ENCODE measurements around the gene MYH14. TPM values are rescaled to one million over a fixed set of nuclear protein-coding genes. Genes with fewer than 3 reads are reported as not detected.
A peak's percentile ranks its signal among the peaks of the same experiment; 100 is the strongest.

Gene MYH14
- total RNA-seq, 6 donors from 2014 or later = 145 to 351 (median 208) TPM

DNA sequence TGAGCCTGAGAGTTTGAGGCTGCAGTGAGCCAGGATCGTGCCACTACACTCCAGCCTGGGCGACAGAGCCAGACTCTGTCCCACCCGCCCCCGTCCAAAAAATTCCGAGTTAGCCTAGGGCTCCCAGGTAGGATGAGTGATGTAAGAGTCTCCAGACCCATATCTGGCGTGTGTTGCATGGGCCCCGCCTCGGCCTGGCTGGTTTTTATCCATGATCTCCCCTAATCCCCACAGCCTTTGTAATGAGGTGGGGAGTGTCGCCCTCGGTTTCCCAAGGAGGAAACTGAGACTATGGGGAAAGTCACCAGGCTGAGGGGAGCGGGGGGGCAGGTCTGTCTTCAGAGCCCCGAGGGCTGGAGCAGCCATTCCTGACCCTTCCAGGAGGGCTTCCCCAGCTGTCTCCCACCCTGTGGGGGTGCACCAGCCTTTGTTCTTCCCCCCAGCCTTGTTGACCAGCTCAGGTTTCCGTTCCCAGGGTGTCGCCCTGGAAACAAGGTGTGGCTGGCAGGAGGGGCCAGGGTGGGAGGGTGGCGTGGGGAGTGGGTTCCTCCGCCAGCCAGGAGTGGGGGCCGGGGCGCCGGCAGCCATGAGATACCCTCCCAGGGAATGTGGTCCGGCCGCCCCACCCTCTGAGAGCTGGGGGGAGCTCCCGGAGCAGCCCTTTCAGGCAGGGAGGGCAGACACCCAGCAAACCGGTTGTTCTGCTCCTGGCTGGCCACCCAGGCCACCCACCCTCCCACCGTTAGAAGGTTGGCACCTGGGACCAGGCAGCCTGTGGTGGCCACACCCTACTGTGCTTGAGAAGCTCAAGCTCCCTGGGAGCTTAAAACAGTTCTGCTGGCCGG is 11.5 kb downstream of the MYH14 start:
- Histone ChIP-seq H3K4me3 (peak overlapping the region in 1 of 4 donors; percentile 15), H3K27ac (peak overlapping the region; percentile 79 to 85 (median 83)), H3K27me3 (no peaks in the 10 kb centered on the region), H3K4me1 (peaks cover 0 to 13% (median 8%) of the 10 kb centered on the region in 4 donors), H3K36me3 (peaks cover 0 to 25% (median 5%) of the 10 kb centered on the region in 4 donors), H3K9me3 (no peaks in the 10 kb centered on the region)
- DNase-seq = peak; percentile 92 to 95
- peak in 1 of 4 donors; percentile 10 for TF ChIP-seq POLR2A (IDR thresholded peaks at IDR 0.05)
- TF ChIP-seq POLR2AphosphoS5 (IDR thresholded peaks at IDR 0.05) = peak; percentile 18 to 28
- TF ChIP-seq, protein P1, sequence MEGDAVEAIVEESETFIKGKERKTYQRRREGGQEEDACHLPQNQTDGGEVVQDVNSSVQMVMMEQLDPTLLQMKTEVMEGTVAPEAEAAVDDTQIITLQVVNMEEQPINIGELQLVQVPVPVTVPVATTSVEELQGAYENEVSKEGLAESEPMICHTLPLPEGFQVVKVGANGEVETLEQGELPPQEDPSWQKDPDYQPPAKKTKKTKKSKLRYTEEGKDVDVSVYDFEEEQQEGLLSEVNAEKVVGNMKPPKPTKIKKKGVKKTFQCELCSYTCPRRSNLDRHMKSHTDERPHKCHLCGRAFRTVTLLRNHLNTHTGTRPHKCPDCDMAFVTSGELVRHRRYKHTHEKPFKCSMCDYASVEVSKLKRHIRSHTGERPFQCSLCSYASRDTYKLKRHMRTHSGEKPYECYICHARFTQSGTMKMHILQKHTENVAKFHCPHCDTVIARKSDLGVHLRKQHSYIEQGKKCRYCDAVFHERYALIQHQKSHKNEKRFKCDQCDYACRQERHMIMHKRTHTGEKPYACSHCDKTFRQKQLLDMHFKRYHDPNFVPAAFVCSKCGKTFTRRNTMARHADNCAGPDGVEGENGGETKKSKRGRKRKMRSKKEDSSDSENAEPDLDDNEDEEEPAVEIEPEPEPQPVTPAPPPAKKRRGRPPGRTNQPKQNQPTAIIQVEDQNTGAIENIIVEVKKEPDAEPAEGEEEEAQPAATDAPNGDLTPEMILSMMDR (IDR thresholded peaks at IDR 0.05) = no peak
- TF ChIP-seq EP300 (IDR thresholded peaks at IDR 0.05) = peak in 1 of 4 donors; percentile 37
- ATAC-seq (ENCODE audit: low FRiP score in 2 of 2) = peak; percentile 79 to 97
- WGBS, 2 donors = 32 to 33% methylated on average over 10 to 18 of the region's 25 CpGs

DNA sequence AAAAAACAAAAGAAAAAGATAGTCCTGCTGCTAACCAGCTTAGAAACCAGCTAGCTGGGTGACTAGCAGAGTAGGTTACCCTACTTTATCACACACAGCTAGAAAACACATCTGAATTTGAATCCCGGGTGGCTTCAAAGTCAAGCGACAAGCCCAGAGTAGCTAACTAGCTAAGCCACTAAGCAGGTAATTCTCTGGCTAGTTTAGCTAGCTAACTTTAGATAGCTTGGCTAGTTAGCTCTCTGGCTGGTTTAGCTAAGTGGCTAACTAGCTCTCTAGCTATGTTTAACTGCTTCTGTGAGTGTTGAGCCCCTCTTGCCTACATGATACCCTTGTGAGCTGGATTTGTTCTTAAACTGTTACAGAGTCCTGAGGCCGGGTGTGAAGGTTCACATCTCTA is 12.4 kb downstream of the MYH14 start:
- Histone ChIP-seq H3K4me1 (peaks cover 0 to 13% (median 8%) of the 10 kb centered on the region in 4 donors), H3K4me3 (no peak overlapping the region), H3K9me3 (no peaks in the 10 kb centered on the region), H3K27me3 (no peaks in the 10 kb centered on the region), H3K36me3 (peaks cover 0 to 20% (median 4%) of the 10 kb centered on the region in 4 donors), H3K27ac (peak overlapping the region; percentile 79 to 85 (median 83))
- WGBS, 2 donors = 82% methylated on average over 3 of the region's 3 CpGs; no CpG with 5 or more reads in 1 of the 2 donors
- ATAC-seq (ENCODE audit: low FRiP score in 2 of 2) (no peak), DNase-seq (no peak)
- TF ChIP-seq EP300 (IDR thresholded peaks at IDR 0.05) (no peak), POLR2A (IDR thresholded peaks at IDR 0.05) (no peak), POLR2AphosphoS5 (IDR thresholded peaks at IDR 0.05) (no peak)
- TF ChIP-seq, protein P1 (IDR thresholded peaks at IDR 0.05) = no peak

DNA sequence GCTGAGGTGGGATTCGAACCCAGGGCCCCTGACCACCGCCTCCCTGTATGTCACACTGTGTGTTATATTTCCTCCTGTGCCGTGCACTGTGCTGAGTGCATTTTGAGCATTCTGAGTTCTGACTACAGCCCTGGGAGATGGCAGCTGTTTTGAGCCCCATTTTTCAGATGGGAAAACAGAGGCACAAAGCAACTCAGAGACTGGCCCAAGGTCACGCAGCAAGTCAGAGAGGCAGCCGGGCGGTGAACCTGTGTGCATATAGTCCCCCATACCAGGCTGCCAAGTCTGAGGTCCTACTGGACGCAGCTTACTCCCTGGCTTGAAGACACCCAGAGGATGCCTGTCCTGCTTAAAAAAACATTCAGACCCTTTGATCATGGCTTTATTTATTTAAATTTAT is 17.7 kb downstream of the MYH14 start:
- H3K9me3 ChIP-seq = peaks cover 0 to 4% (median 0%) of the 10 kb centered on the region in 4 donors
- TF ChIP-seq EP300 (IDR thresholded peaks at IDR 0.05) = no peak
- TF ChIP-seq POLR2AphosphoS5 (IDR thresholded peaks at IDR 0.05) = no peak
- no peak for TF ChIP-seq POLR2A (IDR thresholded peaks at IDR 0.05)
- TF ChIP-seq, protein P1 (IDR thresholded peaks at IDR 0.05) = no peak
- ATAC-seq (ENCODE audit: low FRiP score in 2 of 2) (no peak), DNase-seq (no peak)
- no peak overlapping the region for H3K27ac ChIP-seq
- H3K4me1 ChIP-seq = peaks cover 0 to under 1% (median 0%) of the 10 kb centered on the region in 4 donors
- no peak overlapping the region for H3K4me3 ChIP-seq
- 88 to 89% methylated on average over 7 of the region's 7 CpGs for WGBS, 2 donors
- H3K36me3 ChIP-seq = peaks cover 0 to 36% (median 19%) of the 10 kb centered on the region in 4 donors
- no peaks in the 10 kb centered on the region for H3K27me3 ChIP-seq

DNA sequence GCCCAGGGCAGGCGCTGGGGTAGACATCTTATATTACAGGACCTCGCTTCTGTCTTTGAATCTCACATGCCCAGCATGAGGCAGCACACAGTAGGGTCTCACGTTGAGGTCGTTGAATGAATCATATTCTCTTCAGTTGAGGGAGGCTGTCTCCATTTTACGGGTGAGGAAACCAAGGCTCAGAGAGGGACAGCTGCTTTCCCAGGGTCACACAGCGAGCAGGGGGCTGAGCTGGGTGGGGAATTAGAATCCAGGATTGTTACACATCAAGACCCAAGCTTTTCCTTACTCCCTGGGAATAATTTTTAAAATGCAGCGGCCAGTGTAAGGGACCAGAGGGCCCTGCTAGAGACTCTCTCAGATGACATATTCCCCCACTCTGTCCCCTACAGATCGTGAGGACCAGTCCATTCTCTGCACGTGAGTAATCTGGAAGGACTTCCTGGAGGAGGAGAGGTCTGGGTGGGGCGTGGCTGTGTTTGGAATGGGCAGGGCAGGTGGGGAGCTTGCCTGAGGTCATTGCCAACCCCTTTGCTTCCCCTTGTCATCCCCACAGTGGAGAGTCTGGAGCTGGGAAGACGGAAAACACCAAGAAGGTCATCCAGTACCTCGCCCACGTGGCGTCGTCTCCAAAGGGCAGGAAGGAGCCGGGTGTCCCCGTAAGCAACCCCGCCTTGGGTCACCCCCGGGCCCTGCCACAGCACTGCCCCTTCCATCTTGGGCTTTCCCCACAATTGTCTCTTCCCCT is 19.4 kb downstream of the MYH14 start:
- peaks cover 0 to 4% (median 0%) of the 10 kb centered on the region in 4 donors for H3K9me3 ChIP-seq
- TF ChIP-seq POLR2A (IDR thresholded peaks at IDR 0.05) (no peak), POLR2AphosphoS5 (IDR thresholded peaks at IDR 0.05) (no peak), EP300 (IDR thresholded peaks at IDR 0.05) (no peak)
- TF ChIP-seq, protein P1 (IDR thresholded peaks at IDR 0.05) = no peak
- H3K4me1 ChIP-seq = no peaks in the 10 kb centered on the region
- no peak overlapping the region for H3K4me3 ChIP-seq
- H3K27me3 ChIP-seq = no peaks in the 10 kb centered on the region
- peak in 1 of 2 donors; percentile 49 for ATAC-seq (ENCODE audit: low FRiP score in 2 of 2)
- 85 to 91% methylated on average over 14 to 19 of the region's 19 CpGs for WGBS, 2 donors
- no peak overlapping the region for H3K27ac ChIP-seq
- no peak for DNase-seq
- peaks cover 0 to 32% (median 16%) of the 10 kb centered on the region in 4 donors for H3K36me3 ChIP-seq
